Mucosa of rectum (tissue), 2 donors: ENCODE results near the gene SLC9A6.
A peak's percentile ranks its signal among the peaks of the same experiment; 100 is the strongest.

ENCODE experiments used
- H3K27ac ChIP-seq, 2 donors: one replicate each; pipeline ENCODE4 v1.7.0; 2013; ENCODE audit warnings: inconsistent platforms in 2 of 2, low read depth in 2 of 2, low read length in 2 of 2
- H3K27me3 ChIP-seq, 2 donors: one replicate each; pipeline ENCODE4 v1.7.0; 2013; ENCODE audit warnings: low read length in 2 of 2; ENCODE audit not compliant: control insufficient read depth in 2 of 2, insufficient read depth in 2 of 2
- H3K36me3 ChIP-seq, 2 donors: one replicate each; pipeline ENCODE4 v1.7.0; 2013; ENCODE audit warnings: low read length in 2 of 2; ENCODE audit not compliant: control insufficient read depth in 2 of 2, insufficient read depth in 2 of 2
- H3K4me1 ChIP-seq, 2 donors: one replicate each; pipeline ENCODE4 v1.7.0; 2013; ENCODE audit warnings: low read length in 2 of 2, mild to moderate bottlenecking in 1 of 2; ENCODE audit not compliant: control insufficient read depth in 2 of 2, insufficient read depth in 2 of 2
- H3K4me3 ChIP-seq, 2 donors: one replicate each; pipeline ENCODE4 v1.7.0; 2013; ENCODE audit warnings: low read length in 2 of 2
- H3K9ac ChIP-seq, 2 donors: one replicate each; pipeline ENCODE4 v1.7.0; 2013; ENCODE audit warnings: low read length in 2 of 2, low read depth in 1 of 2, mild to moderate bottlenecking in 1 of 2
- H3K9me3 ChIP-seq, 2 donors: one replicate each; pipeline ENCODE4 v1.7.0; 2013; ENCODE audit warnings: low read length in 2 of 2; ENCODE audit not compliant: control insufficient read depth in 2 of 2
- donor health status: healthy.
- donor health status: Normal muscosa, but diverticular disease.

SLC9A6 gene

DNA sequence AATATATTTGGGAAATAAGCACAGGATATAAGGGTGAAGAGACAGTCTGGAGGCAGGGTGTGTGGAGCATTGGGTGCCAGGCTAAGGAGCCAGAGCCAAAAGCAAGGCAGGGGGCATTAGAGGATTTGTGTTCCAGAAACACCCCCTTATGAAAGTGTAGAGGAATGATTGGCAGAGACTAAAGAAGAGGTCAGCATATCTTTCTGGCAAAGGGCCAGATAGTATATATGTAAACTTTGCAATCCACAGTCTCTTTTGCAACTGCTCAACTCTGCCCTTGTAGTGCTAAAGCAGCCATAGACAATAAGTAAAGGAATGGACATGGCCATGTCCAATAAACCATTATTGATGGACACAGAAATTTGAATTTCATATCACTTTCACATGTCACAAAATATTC is 3.6 kb upstream of the SLC9A6 start:
- H3K9ac ChIP-seq, result no peak overlapping the region
- H3K9me3 ChIP-seq, result no peaks in the 10 kb centered on the region
- H3K27me3 ChIP-seq, result no peaks in the 10 kb centered on the region
- H3K4me1 ChIP-seq, result peaks cover 0 to under 1% of the 10 kb centered on the region in 2 donors
- H3K27ac ChIP-seq, result no peak overlapping the region
- H3K4me3 ChIP-seq, result no peak overlapping the region
- H3K36me3 ChIP-seq, result no peaks in the 10 kb centered on the region

DNA sequence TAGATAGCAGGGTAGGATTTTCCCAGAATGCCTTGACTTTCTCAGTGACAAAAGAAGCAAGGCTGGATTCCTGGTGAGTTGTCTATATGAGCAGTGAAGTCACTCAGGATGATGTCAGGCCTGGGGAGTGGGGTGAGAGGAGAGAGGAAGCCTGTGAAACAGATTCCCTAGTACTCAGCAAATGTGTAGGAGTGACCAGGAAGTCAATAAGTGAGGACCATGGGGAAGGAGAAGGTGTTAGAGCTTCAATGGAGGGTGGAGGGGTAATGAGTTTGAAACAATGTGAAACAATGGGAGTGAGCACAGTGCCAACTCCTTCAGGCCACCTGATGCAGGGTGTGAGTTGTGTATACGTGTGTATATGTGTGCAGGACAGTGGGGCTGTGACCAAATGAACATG is 2.4 kb upstream of the SLC9A6 start:
- Histone ChIP-seq H3K4me1 (peaks cover 0 to 2% of the 10 kb centered on the region in 2 donors), H3K36me3 (no peaks in the 10 kb centered on the region), H3K27me3 (peaks cover 0 to 3% of the 10 kb centered on the region in 2 donors), H3K27ac (no peak overlapping the region), H3K9me3 (no peaks in the 10 kb centered on the region), H3K4me3 (no peak overlapping the region), H3K9ac (no peak overlapping the region)

DNA sequence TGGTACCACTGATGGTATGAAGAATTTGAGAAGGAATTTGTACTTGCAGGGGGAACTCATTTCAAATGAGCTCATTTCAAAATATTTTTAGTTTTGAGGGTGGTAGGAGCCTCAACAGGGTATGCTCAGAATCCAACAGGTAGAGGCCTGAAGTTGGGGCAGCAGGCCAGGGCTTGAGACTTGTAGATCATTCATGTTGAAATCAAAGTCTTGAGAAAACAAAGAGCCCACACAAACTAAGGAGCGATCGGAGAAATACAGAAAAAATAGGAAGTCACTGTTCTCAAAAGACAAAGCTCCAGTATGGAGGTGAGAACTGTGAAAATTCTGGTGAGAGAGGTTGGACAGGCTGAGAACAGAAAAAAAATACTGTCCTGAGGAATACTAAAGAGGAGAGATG is 979 bp upstream of the SLC9A6 start:
- Histone ChIP-seq H3K36me3 (no peaks in the 10 kb centered on the region), H3K4me3 (peak overlapping the region in 1 of 2 donors; percentile 84), H3K27me3 (peaks cover 0 to 3% of the 10 kb centered on the region in 2 donors), H3K9ac (no peak overlapping the region), H3K9me3 (no peaks in the 10 kb centered on the region), H3K4me1 (peaks cover 0 to 2% of the 10 kb centered on the region in 2 donors), H3K27ac (peak overlapping the region in 1 of 2 donors; percentile 76)

DNA sequence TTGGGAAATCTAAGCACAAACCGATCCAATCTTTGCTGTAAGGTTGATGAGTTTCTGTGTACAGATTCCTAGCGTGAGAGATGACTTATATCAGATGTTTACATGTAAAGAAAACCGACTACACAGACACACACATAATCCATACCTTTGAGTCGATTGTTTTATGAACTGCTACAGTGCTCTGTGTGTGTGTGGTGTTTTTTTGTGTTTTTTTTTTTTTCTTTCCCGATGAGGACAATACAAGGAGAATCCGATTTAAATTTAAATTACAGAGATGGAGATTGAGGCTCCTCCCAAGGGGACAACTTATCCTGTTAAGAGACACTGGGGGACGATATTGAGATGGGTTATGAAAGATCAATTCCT is 461 bp upstream of the SLC9A6 start:
- Histone ChIP-seq H3K9me3 (no peaks in the 10 kb centered on the region), H3K27ac (peak overlapping the region; percentile 58 to 76), H3K9ac (peak overlapping the region; percentile 79 to 85), H3K4me3 (peak overlapping the region; percentile 84 to 92), H3K27me3 (peaks cover 0 to 3% of the 10 kb centered on the region in 2 donors), H3K36me3 (no peaks in the 10 kb centered on the region), H3K4me1 (peaks cover 0 to 2% of the 10 kb centered on the region in 2 donors)

DNA sequence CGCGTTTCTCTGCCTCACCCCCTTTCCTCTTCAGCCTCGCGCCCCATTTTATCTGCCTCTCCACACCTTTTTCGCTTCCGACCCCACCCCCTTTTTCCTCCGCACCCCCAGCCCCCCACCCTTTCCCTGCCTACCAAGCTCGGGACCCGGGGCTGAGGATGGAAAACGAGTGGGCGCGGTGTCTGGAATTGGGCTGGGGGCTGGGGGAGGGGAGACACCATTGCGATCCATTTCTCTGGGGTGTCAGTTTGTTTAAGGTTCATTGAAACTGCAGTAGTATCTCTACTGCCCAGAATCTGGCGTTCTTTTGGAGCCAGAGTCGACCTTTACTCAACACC is 707 bp downstream of the SLC9A6 start:
- Histone ChIP-seq H3K27ac (peak overlapping the region in 1 of 2 donors; percentile 58), H3K4me3 (peak overlapping the region; percentile 85 to 92), H3K4me1 (peaks cover 0 to 2% of the 10 kb centered on the region in 2 donors), H3K36me3 (no peaks in the 10 kb centered on the region), H3K27me3 (peaks cover 0 to 3% of the 10 kb centered on the region in 2 donors), H3K9me3 (no peaks in the 10 kb centered on the region), H3K9ac (peak overlapping the region; percentile 76 to 79)

DNA sequence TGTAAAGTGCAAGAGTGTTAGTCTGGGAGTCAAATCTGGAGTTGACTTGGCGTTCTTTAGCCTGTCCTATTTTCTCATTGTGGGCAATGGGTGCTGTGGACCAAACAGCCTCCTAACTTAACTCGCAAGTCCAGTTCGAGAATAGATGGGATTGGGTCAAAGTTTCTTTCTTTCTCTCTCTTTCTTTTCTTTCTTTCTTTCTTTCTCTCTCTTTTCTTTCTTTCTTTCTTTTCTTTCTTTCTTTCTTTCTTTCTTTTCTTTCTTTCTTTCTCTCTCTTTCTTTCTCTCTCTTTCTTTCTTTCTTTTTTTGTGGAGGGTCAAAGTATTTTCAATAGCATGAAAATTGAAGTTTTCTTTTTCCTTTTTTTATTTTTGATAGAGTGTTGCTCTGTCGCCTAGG is 3.0 kb downstream of the SLC9A6 start:
- no peak overlapping the region for H3K4me3 ChIP-seq

GRCh38 chrX:136015016-136015415 is 29.8 kb downstream of the SLC9A6 start:
- Histone ChIP-seq H3K27ac (no peak overlapping the region), H3K4me3 (no peak overlapping the region), H3K36me3 (peaks cover 4% of the 10 kb centered on the region in 2 donors), H3K27me3 (no peaks in the 10 kb centered on the region), H3K9me3 (no peaks in the 10 kb centered on the region), H3K9ac (no peak overlapping the region), H3K4me1 (no peaks in the 10 kb centered on the region)

More for the DNA sequence above, 3.0 kb downstream of the SLC9A6 start:
- peaks cover 0 to 2% of the 10 kb centered on the region in 2 donors for H3K4me1 ChIP-seq
- peaks cover 0 to 3% of the 10 kb centered on the region in 2 donors for H3K27me3 ChIP-seq
- no peak overlapping the region for H3K27ac ChIP-seq
- no peaks in the 10 kb centered on the region for H3K9me3 ChIP-seq
- no peak overlapping the region for H3K9ac ChIP-seq
- no peaks in the 10 kb centered on the region for H3K36me3 ChIP-seq

DNA sequence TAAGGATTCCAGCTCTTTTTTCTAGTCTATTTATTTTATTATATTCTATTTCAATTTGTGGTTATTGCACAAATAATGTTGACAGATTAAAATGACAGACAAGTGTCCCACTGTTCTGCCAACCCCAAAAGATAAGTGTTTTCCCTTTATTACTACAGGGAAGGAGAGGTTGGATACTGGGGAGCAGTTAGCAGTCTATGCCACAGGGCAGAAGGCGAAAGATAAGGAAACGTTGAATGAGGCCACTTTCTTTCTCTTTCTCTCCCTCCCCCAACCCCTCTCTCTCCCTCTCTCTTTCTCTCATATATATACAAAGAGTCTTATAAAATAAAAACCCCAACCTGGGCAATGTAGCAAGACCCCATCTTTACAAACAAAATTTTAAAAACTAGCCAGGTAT is 31.6 kb downstream of the SLC9A6 start:
- H3K27ac ChIP-seq, result no peak overlapping the region

GRCh38 chrX:136019226-136019625 is 34.0 kb downstream of the SLC9A6 start:
- Histone ChIP-seq H3K4me1 (no peaks in the 10 kb centered on the region), H3K36me3 (peaks cover 4% of the 10 kb centered on the region in 2 donors), H3K4me3 (no peak overlapping the region), H3K27me3 (peaks cover 0 to 2% of the 10 kb centered on the region in 2 donors), H3K9ac (no peak overlapping the region), H3K9me3 (no peaks in the 10 kb centered on the region), H3K27ac (no peak overlapping the region)

More for the DNA sequence above, 31.6 kb downstream of the SLC9A6 start:
- H3K4me3 ChIP-seq, result no peak overlapping the region
- H3K9ac ChIP-seq, result no peak overlapping the region
- H3K4me1 ChIP-seq, result no peaks in the 10 kb centered on the region
- H3K36me3 ChIP-seq, result peaks cover 4% of the 10 kb centered on the region in 2 donors
- H3K9me3 ChIP-seq, result no peaks in the 10 kb centered on the region
- H3K27me3 ChIP-seq, result no peaks in the 10 kb centered on the region

DNA sequence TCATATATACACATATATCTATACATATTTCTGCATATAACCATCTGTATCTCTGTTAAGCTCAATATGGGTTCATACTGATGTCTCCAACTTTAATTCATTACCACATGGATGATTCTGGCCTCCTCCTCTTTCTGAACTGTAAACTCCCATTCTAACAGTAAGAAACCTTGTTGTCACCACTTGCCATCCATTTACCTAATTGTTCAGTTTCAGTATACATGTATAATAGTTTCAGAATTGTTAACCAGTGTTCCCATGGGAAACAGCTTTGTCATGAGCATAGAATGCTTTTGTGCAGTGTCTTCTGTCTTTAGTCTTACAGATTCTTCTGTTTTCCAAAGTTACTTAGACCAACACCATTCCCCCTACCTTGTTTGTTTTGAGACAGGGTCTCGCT is 35.9 kb downstream of the SLC9A6 start:
- no peak overlapping the region for H3K9ac ChIP-seq

GRCh38 chrX:136021903-136022302 is 36.7 kb downstream of the SLC9A6 start:
- Histone ChIP-seq H3K9me3 (no peaks in the 10 kb centered on the region), H3K9ac (no peak overlapping the region), H3K36me3 (peaks cover 4% of the 10 kb centered on the region in 2 donors), H3K27ac (no peak overlapping the region), H3K4me3 (no peak overlapping the region), H3K27me3 (peaks cover 0 to 2% of the 10 kb centered on the region in 2 donors), H3K4me1 (no peaks in the 10 kb centered on the region)

More for the DNA sequence above, 35.9 kb downstream of the SLC9A6 start:
- peaks cover 0 to 2% of the 10 kb centered on the region in 2 donors for H3K27me3 ChIP-seq
- no peaks in the 10 kb centered on the region for H3K4me1 ChIP-seq
- H3K27ac ChIP-seq, result no peak overlapping the region
- H3K9me3 ChIP-seq, result no peaks in the 10 kb centered on the region
- H3K36me3 ChIP-seq, result peaks cover 4% of the 10 kb centered on the region in 2 donors
- H3K4me3 ChIP-seq, result no peak overlapping the region
